ENCODE data around the gene SPIB.
"Not testable (repeated sequence)": the region's sequence is repeated elsewhere in the genome, so short reads cannot be mapped to it uniquely, and the experiment has no call there.

The SPIB gene

DNA sequence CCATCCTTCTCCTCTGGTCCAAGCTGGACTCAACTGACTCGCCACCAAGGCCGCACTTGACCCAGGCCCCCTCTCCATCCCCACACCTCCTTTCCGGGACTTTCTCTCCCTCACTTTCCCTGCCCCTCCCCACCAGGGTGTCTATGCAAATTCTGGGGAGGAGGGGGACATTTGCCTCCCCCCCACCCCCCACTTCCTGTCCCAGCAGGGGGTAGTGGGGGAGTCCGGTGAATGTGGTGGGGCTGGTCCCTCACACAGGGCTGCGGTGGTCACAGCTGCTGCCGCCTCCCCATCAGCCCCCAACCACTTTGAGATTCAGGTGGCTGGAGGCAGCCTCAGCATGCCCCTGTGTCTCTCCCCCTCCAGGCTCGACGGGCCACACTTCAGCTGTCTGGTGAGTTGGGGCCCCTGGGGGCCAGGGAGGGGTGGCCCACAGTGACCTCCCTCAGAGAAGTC lies 870 bp downstream of the SPIB start:
- DNase-seq = no peak

DNA sequence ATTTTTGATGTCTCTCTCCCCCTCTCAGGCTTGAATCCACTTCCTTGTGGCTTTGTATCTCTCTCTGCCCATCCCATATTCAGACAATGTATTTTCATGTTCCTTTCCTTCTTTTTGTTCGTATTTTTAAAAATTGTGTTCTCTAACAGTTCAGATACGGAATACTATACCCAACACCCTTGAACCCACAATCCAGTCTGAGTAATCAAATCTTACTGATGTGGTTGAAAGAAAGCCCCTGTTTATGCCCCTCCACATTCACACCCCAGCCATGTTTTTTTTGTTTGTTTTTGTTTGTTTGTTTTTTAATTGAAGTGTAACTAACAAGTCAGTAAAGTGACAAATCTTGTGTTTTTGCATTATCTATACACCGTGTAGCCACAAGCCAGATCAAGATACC lies 1.4 kb downstream of the SPIB start:
- no peak for DNase-seq

DNA sequence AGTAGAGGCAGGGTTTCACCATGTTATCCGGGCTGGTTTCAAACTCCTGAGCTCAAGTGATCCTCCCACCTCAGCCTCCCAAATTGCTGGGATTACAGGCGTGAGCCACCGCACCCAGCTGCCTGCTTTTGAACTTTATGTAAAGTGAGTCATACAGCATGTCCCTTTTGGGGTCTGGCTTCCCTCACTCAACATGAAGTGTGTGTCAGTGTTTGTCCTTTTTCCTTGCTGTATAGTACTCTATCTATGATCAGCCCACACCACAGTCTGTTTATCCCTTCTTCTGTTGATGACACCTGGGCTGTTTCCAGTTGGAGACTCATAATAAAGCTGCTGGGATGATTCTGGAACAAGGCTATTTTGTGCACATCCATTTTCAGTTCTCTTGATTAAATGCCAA lies 2.1 kb downstream of the SPIB start:
- no peak for DNase-seq

DNA sequence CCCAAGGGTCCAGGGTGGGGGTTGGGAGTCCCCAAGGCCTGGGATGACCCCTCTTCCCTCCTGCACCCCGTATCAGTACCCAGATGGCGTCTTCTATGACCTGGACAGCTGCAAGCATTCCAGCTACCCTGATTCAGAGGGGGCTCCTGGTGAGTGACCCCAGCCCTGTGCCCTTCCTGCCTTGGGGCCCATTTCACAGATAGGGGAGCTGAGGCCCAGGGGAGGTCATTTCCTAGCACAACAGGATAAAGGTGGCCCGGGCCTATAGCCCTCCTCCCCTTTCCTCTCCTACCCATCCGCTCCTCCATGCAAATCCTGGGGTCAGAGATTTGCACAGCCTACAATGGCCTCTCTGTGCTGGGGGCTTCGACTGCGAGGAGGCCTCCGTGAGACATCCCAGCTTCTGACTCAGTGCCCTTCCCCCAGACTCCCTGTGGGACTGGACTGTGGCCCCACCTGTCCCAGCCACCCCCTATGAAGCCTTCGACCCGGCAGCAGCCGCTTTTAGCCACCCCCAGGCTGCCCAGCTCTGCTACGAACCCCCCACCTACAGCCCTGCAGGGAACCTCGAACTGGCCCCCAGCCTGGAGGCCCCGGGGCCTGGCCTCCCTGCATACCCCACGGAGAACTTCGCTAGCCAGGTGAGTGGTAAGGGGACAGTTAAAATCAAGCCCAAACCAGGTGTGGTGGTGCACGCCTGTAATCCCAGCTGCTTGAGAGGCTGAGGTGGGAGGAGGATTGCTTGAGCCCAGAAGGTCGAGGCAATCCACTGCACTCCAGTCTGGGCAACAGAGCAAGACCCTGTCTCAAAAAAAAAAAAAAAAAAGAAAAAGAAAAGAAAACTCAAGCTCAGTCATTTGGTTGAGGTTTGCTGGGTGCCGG lies 3.9 kb downstream of the SPIB start:
- DNase-seq = no peak

DNA sequence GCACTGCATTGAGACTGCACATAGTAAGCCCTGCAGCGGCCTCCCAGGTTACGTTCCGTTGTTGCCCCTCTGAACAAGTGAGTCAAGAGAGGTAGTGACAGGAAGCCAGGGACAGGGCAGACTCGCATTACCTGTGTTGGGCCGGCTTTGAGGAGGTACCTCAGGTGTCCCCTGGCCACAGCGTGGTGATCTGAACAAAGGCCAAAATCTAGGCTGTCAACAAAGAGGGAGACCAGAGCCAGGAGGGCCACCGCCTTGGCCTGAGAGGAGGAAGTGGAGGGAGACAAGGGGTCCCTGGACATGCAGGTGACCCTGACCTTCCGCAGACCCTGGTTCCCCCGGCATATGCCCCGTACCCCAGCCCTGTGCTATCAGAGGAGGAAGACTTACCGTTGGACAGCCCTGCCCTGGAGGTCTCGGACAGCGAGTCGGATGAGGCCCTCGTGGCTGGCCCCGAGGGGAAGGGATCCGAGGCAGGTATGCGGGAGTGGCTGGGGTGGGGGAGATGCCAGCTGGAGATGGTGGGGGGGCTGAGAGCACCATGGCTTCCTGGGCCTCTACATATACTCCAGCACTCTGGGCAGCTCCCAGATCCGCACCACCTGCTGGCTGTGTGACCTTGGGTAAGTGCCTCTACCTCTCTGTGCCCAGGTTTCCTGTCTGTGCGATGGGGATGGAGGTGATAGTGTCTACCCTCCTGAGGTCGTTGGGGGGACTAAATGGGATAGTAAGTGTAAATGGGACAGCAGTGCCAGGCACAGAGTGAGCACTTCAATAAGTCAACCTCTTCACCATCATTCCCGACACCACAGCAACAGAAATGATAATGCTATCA lies 4.8 kb downstream of the SPIB start:
- DNase-seq = no peak

DNA sequence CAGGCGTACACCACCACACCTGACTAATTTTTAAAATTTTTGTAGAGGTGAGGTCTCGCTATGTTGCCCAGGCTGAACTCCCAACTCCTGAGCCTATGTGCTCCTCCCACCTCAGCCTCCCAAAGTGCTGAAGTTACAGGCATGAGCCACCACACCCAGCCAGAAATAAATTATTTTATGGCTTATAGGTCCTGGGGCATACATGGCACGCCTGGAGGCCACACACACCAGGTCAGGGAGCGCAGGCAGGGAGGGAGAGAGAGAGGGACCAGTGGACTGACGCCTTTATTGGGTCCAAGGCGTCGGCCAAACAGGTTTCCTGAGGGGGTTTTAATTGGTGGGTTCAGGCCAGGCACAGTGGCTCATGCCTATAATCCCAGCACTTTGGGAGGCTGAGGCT lies 6.8 kb downstream of the SPIB start:
- DNase-seq = no peak

DNA sequence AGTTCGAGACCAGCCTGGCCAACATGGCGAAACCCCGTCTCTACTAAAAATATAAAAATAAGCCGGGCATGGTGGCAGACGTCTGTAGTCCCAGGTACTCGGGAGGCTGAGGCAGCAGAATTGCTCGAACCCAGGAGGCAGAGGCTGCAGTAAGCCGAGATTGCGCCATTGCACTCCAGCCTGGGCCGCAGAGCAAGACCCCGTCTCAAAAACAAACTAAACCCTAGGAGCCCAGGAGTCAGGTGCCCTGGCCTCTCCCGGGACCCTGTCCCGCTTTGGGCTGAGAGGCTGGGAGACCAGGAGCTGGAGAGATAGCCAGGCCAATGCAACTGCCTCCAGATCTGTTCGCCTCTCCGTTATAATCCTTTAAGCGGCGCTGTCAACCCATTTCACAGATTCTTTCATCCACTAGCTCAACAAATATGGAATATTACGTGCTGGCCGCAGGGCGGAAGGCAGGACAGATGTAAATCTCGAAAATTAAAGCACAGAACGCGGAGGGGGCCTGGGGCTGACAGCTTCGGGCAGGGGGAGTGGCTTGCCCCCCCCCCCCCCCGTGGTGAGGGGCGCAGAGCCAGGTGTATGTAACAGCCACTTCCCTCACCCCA lies 8.7 kb downstream of the SPIB start:
- no peak for DNase-seq

DNA sequence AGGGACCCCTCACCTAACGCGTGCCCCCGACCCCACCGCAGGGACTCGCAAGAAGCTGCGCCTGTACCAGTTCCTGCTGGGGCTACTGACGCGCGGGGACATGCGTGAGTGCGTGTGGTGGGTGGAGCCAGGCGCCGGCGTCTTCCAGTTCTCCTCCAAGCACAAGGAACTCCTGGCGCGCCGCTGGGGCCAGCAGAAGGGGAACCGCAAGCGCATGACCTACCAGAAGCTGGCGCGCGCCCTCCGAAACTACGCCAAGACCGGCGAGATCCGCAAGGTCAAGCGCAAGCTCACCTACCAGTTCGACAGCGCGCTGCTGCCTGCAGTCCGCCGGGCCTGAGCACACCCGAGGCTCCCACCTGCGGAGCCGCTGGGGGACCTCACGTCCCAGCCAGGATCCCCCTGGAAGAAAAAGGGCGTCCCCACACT lies 9.3 kb downstream of the SPIB start:
- no peak for DNase-seq

DNA sequence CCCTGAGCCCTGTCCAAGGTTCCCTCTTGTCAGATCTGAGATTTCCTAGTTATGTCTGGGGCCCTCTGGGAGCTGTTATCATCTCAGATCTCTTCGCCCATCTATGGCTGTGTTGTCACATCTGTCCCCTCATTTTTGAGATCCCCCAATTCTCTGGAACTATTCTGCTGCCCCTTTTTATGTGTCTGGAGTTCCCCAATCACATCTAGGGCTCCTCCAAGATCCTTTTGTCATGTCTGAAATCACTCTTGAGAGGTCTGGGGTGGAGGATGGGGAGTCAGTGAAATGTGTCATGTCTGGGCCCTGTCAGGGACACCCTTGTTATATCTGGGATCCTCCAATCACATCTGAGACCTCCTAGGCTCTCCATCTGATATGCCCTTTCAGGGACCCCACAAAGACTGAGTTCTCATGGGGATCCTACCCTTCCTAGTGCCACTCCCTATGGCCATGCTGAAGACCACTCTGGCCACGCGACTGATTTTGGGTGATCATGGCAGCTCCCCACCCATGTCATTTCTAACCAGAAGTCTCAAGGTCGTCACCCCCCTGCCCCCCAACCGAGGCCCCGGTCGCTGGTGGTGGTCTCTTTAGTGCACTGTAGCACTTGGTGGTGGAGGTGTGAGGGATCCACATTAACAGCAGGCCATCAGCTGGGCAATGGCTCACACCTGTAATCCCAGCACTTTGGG lies 10.2 kb downstream of the SPIB start:
- no peak for DNase-seq

DNA sequence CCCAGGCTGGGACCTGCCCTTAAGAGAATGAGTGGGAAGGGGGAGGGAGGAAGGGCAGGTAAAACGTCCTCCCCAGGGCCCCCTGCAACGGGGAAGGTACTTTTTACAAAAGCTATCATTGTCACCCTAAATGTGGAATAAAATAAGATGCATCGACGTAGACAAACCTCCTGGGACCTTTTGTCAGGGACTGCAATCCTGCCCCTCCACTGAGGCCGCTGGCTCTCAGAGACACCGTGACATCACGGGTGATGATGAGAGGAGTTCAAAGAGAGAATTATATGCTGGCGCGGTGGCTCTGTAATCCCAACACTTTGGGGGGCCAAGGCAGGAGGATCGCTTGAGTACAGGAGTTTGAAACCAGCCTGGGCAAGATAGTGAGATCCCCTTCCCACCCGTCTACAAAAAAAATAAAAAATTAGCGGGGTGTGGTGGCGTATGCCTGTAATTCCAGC lies 12.2 kb downstream of the SPIB start:
- DNase-seq = peak in 1 of 3 experiments; percentile 37

DNA sequence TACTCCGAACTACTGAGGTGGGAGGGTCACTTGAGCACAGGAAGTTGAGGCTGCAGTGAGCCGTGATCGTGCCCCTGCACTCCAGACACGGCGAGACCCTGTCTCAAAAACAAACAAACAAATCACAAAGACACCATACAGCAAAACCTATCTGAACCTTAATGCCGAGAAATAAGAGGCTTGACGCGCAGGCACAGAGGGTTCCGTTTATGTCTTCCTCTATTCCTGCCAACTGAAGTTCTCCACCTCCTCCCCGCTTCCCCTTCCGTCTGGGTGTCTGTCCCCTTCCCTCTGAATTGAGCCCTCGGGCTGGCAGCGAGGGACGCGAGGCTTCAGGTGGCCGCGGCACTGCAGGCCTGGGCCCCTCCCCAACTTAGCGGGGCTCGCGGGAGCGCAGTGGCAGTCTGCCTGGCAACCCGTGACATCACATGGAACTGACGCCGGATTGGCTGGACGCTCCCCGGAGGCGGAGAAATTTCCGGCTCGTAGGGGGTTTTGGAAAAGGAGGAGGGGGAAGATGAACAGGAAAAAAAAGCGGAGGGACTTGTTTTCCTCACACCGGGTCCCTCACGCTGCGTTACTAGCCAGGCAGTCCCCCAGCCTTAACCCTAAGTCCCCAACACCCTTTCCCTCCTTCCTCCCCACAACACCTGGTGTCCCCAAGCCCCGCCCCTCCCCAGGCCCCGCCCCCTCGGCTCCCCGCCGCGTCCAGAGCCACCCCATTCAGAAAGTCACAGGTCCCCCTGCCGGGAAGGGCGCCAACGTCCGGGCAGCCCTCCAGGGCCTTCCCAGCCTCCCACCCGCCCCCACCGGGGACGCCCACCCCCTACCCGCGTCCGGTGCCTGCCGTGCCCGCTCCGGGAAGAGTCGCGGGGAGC lies 12.8 kb downstream of the SPIB start:
- DNase-seq = peak; percentile 81 to 89 (median 82)

DNA sequence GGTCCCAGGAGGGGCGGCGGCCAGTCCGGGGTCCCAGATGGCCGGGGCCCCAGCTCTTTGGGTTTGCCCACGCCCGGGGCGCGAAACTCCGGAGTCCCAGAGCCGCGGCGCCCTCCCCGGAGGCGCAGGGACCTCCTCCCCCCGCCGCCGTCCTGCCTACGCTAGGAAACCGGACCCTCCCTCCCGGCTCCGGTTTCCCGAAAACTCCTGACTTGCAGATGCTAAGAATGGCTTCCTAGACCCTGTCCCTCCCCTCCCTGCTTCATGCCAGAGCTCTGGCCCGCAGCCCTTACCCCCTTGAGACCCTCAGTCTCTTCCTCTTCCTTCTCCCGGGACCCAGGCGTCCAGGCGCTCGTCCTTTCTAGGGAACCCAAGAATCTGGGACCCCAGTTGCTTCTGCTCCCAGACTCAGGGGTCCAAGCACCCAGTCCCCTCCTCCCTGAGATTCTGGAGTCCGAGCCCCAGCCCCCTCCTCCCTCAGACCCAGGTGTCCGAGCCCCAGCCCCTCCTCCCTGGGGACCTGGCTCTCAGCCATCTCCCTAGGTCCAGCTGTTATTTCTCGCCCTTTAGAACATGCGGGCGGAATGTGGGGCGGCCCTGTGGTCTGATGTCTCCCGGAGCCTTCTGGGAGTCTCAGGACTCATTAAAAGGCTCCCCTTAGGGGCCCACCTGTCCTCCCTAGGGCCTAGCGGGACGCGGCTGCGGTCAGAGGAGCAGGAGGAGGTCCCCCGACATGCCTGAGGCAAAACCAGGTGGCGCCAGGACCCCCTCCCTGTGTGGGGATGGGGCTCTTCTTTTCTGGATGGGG lies 13.7 kb downstream of the SPIB start, which contains the start of gene MYBPC2:
Gene MYBPC2 (plus strand): TSS at position 672 of the 808 bp plus-strand sequence. CDS start 62 bp downstream, at position 734.
- peak in 2 of 3 experiments; percentile 30 to 62 for DNase-seq

DNA sequence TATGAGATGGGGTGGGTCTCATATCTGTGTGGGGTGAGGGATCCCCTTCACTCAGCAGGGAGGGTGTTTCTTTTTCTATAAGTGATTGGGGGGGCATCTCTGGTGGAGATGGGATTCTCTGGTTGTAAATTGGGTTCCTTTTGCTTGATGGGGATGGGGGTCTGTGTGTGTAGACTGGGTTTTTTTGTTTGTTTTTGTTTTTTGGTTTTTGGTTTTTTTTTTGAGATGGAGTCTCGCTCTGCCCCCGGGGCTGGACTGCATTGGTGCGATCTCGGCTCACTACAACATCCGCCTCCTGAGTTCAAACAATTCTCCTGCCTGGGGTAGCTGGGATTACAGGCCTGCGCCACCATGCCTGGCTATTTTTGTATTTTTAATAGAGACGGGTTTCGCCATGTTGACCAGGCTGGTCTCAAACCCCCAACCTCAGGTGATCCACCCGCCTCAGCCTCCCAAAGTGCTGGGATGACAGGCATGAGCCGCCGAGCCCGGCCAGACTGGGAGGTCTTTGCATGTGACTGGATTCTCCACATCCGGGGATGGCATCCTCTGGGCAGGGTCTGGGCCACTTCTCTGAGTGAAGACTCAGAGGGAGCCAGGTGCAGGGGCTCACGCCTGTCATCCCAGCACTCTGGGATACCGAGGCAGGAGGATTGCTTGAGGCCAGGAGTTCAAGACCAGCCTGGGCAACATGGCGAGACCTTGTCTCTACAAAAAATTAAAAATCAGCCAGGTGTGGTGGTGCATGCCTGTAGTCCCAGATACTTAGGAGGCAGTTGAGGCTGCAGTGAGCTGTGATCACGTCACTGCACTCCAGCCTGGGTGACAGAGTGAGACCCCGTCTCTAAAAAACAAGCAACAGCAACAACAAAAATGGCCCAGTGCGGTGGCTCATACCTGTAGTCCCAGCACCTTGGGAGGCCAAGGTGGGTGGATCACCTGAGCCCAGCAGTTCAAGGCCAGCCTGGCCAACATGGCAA lies 14.8 kb downstream of the SPIB start:
- no peak for DNase-seq

DNA sequence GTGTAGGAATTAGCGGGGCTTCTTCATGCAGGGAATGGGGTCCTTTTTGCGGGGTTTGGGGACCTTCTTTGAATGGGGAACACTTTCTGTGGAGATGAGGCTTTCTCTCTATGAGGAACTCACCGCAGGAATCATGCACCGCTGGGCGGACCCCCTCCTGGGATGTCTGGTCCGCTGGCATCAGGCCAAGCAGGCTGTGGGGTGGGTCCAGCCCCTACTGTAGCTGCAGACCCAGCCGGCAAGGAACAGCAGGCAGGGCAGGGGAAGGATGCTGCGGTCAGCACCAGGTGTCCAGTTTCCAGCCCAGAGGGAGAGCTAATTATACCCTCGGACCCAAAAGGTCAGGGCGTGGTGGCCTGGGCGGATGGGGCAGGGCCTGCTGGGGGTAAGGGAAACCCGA lies 15.8 kb downstream of the SPIB start:
- DNase-seq = peak in 2 of 3 experiments; percentile 53 to 71

DNA sequence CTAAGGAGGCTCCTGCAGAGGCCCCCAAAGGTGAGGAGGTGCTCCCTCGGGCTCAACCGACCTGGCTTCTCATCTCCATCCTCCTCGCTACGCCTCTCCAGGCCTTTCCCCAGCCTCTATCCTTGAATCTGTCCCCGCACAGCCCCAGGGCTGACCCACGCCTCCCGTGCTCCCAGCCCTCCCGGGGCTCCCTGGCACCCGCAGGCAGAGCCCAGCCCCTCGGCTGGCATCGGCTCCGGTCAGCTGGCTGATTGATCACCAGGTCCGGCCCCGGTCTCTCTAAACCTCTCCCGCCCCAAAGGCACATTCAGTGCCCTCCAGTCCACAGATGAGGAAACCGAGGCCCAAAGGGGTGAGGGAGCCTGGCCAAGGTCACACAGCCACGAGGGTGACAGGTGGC lies 16.5 kb downstream of the SPIB start:
- peak in 1 of 3 experiments; percentile 5 for DNase-seq

DNA sequence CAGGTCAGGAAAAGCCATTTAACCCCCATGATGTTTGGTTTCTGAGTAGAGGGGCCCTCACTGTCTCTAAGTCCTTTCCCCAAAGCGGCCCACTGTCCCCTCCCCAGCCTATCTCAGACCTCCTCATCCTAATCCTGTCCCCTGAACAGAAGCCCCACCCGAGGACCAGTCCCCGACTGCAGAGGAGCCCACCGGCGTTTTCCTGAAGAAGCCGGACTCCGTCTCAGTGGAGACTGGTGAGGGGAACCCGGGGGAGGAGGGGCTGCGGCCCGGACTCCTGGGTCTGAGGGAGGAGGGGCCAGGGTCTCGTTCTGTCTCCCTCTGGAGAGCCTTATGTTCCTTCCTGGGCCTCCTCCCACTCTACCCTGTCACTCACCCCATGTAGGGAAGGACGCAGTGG lies 16.9 kb downstream of the SPIB start:
- no peak for DNase-seq

DNA sequence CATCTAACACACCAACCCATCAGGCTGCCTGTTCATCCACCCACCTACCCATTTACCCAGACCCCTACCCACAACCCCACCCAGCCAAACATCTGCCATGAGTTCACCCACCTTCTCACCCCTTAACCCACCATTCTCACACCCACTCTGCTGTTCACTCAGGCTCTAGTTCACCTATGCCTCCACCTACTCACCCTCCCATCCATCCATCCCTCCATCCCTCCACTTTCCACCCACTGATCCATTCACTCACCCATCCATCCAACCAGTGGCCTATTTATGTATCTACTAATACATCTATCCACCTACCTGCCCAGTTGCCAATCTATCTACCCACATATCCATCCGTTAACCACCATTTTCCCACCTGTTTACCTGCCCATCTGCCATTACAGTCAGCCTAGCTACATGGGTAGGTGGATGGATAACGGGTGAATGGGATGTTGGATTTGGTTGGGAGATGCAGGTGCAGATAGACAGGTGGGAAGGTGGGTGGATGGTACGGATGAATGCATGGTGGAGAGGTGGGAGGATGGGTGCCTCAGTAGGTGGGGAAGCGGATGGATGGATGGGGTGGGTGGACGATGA lies 19.2 kb downstream of the SPIB start:
- DNase-seq = no peak

DNA sequence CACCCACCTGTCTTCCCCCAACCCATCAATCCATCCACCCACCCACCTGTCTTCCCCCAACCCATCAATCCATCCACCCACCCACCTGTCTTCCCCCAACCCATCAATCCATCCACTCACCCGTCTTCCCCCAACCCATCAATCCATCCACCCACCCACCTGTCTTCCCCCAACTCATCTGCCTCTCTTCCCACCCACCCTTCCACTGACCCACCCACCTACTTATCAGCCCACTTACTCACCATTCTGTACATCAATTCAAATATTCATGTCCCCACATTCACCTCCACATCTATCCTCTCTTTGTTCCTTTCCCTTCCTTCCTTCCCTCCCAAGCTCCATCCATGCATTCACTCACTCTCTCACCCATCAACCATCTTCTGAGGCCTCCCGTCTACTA lies 20.4 kb downstream of the SPIB start:
- DNase-seq = not testable (repeated sequence)

DNA sequence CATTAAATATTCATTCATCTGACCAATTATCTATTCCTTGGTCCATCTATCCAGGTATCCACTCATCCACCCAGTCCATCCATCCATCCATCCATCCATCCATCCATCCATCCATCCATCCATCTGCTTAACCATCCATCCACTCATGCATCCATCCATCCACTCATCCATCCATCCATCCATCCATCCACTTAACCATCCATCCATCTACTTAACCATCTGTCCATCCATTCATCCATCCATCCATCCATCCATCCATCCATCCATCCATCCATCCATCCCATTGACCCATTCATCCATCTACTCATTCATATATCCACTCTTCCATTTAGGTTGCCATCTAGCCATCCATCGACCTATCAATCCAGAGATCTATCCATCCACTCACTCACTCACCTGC lies 25.3 kb downstream of the SPIB start:
- DNase-seq = no peak
